ENCODE results near the gene WDTC1.

DNA sequence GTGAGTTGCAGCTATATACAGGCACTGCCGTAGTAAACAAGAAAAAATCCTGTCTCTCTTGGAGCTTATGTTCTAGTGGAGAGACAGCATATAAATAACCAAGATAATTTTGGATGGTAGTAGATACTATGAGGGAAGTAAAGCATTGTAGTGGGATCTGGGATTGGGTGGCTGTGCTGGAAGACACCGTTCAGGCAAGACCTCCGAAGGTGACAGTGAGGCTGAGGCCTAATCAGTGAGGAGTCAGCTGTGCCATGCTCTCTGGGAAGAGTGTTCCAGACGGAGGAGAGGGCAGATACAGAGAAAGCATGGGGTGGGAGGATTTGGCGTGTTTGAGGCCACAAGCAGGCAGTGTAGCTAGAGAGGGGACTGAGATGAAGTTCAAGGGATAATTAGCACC is 93.5 kb downstream of the WDTC1 start:
- TF ChIP-seq EP300 (IDR thresholded peaks at IDR 0.05; ENCODE audit: low read depth) (no peak), POLR2AphosphoS5 (IDR thresholded peaks at IDR 0.05) (no peak), POLR2A (IDR thresholded peaks at IDR 0.05) (no peak)
- TF ChIP-seq, protein P1, sequence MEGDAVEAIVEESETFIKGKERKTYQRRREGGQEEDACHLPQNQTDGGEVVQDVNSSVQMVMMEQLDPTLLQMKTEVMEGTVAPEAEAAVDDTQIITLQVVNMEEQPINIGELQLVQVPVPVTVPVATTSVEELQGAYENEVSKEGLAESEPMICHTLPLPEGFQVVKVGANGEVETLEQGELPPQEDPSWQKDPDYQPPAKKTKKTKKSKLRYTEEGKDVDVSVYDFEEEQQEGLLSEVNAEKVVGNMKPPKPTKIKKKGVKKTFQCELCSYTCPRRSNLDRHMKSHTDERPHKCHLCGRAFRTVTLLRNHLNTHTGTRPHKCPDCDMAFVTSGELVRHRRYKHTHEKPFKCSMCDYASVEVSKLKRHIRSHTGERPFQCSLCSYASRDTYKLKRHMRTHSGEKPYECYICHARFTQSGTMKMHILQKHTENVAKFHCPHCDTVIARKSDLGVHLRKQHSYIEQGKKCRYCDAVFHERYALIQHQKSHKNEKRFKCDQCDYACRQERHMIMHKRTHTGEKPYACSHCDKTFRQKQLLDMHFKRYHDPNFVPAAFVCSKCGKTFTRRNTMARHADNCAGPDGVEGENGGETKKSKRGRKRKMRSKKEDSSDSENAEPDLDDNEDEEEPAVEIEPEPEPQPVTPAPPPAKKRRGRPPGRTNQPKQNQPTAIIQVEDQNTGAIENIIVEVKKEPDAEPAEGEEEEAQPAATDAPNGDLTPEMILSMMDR (IDR thresholded peaks at IDR 0.05) = no peak
